HG03135 (cell line): Measurements from ENCODE around the gene MARVELD1.

Experiments used
- ATAC-seq: cut with Tn5 transposase; IDR thresholded peaks from one replicate; pipeline ENCODE4 v1.9.1; 2021; ENCODE audit warnings: mild to moderate bottlenecking, moderate library complexity; ENCODE audit not compliant: unreplicated experiment

The MARVELD1 gene

DNA sequence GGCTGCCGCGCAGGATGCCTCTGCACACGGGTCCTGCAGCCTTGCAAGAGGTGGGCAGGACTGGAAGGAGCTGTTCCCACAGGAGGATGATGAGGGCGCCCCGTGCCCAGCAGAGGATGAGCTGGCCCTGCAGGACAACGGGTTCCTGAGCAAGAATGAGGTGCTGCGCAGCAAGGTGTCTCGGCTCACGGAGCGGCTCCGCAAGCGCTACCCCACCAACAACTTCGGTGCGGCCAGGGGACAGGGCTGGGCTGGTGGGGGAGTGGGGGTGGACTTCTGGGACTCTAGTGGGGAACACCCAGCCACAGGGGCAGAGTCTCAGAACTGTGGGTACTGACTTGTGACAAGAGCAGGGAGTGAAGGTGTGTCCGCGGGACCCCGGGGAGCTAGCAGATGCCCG is 39.4 kb downstream of the MARVELD1 start:
- ATAC-seq: no peak

DNA sequence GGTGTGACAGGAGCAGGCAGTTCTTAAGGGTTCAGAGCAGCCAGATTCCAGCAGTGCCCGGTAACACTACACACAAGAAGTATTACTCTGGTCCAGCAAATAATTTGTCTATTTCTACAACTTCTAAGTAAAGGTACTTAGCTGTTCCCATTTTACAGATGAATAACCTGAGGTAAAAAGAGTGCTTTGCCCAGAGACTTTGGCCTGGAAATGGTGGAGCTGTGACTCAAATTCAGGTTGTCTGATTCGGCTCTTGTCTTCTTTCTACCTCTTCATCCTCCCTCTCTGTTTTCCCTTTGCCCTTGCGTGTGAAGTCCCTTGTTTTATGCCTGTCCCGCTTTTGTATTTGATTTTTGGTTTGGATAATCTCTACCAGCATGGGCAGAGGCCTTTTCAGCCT is 41.2 kb downstream of the MARVELD1 start:
- no peak for ATAC-seq

DNA sequence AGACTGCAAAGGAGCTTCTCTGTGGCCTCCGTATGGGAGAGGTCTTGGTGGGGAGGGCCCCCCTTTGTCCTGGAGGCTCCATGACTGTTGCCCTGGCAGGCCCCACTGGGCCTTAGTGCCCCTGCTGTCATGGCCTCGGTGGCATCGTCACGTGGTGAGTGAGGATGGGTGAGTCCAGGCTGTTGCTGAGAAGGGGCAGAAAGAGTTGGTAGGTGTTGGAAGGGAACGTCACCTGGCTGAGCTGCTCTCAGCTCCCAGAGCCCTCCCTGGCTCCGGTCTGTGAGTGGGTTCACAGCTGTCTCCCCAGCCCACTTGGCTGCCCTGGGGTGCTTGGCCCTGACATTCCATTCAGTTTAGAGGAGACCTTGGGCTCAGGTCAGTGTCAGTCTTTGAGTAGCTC is 42.2 kb downstream of the MARVELD1 start:
- ATAC-seq: no peak

DNA sequence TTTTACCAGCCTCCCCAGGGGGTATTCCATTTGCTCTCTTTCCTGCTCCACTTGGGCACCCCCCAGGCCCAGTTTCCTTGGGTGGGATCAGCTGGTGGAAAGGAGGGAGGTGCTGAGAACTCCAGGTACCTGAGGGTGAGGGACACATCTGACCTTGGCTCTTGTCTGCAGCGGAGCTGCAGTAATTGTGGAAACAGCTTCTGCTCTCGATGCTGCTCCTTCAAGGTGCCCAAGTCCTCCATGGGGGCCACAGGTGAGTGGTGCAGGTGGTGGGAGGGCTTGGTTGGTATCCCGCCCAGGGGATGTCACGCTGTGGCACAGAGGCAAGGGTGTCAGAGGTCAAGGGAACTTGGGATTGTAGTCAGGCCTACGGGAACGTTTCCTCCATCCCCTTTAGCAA is 43.9 kb downstream of the MARVELD1 start:
- no peak for ATAC-seq

DNA sequence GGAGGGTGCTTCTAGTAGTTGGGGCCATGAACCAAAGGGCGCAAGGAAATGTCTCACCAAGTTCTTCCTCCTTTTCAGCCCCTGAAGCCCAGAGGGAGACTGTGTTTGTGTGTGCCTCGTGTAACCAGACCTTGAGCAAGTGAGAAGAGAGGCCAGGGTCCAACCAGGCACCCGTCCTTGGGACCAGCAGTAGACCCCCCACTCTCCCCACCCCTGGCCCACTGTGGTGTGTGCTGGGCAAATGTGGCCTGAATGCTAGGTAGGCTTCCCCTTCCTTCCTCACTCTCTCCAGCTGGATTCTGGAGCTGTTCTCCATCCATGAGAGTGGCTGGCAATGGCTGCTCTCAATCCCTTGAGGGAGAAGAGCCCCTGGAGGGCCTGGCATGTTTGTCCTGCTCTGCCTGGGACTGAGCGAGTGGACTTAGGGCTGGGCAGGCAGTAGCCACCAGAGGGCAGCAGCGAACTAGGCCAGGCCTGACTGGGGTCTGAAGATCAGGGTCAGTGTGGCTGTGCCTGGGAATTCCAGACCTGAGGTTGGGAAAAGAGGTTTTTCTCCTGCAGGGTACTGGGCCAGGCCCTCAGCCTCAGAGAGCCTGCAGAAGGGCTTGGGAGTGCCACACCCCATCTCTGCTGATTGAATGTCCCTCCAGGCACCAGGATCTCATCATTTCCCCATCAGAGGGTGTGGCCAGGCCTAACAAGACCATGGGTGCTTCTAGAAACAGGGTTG is 45.8 kb downstream of the MARVELD1 start:
- ATAC-seq: no peak

DNA sequence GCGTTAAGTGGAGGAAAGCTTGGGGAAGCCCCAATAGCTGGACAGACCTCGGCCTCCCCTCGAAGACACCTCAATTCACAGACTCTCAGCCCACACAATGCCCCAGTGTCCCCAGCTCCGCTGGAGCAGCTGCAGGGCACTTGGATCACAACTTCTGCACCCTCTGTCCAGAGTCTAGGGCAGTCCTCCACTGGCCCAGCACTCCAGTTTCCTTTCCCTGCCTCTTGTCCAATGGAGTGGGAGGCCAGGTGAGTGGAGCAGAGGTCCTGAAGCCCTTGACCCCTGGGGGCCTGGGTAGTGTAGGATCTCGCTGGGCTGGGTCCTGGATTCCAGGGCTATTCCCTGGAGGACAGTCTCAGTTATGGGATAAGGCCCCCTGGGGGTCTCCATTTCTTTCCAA is 46.4 kb downstream of the MARVELD1 start:
- no peak for ATAC-seq

DNA sequence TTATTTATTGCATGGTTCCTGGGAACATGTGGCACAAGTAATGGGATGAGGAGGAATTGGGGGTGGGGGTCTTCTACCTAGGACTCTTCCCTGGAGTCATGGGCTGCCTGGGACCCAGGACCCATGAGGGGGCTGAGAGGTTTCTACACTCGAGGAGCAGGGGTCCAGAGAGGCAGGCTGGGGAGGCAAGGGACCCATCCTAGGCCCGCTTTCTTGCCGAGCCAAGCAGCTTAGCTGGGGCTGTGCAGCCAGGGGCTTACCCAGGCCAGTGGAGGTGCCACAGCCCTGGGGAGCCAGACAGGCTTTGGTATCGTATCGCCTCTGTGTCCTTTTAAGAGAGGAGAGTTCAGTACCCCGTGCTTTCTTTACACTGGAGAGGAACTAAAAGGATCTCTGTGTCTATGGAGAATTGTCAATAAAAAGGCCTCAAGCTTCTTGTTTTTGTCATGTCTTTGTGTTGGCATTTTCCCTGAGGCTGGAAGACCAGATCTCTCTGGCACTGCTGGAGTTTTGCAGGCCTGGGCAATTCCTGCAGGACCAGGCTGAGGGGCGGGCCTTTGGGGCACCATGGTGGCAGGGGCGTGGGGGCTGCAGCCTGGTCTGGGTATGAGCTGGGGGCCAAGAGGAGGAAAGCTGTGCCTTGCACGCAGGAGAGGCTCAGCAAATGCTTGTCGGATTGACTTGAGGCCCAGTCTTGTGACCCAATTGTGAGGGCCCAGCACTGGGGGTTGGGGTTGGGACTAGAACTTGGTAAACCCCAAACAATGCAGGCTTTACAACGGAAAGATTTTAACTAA is 47.1 kb downstream of the MARVELD1 start:
- no peak for ATAC-seq

DNA sequence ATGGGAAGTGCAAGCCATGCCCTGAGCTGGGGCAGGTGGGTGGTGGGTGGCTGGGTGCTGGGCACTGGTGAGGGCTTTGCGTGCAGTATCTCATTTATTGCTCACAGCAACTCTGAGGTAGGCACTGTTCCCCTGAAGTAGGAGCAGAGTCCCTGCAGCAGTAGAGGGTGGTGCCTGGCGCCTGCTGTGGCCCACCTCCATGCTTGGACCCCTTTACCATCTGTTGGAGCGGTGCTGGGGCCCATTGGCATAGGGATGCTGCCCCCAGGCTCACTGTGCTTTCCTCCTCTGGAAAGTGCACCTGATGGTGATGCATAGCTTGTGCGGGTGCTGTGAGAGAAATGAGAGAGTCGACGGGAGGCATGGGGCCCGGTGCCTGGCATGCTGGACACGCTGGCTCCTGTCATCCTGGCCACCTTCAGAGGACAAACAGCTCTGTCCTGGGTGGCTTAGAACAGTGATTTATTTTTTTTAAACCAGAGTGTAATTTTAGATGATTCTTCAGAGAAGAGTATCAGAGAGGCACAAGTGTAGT is 47.9 kb downstream of the MARVELD1 start:
- ATAC-seq: no peak

DNA sequence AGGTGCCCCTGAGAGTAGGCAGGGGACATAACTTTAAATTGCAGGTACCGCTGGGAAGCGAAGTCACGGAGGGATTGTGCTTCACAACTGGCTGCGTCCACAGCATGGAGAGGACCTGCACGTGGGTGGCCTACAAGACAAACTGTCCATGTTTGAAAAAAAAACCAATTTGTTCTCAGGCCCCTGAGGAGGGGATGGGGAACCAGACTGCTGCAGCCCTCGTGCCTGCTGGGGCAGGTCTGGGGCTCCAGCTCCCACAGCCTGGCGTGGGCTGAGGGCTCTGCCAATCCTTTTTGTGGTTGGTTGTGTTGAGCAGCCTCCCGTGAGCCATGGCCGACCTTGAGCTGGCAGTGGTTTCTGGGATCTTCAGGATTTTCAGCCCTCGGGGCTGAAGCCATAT is 48.5 kb downstream of the MARVELD1 start:
- ATAC-seq: no peak

DNA sequence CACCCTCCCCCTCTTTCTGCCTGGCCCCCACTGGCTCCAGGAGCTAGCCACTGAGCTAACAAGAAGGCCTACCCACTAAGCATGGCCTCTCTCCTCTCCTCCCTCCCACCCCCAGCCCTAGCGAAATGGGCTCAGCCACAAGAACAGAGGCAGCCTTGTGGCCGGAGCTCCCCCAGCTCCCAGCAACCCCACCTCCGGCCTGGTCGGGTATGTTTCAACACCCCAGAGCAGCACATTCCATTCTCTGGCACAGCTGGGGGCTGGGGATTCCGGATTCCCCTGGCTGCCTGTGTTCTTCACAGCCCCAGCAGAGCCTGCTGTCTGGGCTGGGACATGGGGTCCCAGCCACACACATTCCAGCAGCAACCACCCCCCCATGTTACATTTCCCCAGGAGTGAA is 49.3 kb downstream of the MARVELD1 start:
- ATAC-seq: no peak

DNA sequence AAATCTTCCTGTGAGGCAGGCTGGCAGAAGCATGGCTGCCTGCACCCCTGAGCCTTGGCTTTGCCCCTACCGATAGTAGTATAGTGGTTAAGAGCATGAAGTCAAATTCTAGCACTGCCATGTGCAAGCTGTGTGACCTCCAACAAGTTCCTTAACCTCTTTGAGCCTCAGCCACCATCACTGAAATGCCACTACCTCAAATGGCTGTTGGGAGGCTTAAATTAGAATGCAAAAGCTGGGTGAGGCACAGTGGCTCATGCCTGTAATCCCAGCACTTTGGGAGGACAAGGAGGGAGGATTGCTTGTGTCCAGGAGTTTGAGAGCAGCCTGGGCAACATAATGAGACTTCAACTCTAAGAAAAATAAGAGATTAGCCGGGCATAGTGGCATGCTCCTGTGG is 49.9 kb downstream of the MARVELD1 start:
- no peak for ATAC-seq

DNA sequence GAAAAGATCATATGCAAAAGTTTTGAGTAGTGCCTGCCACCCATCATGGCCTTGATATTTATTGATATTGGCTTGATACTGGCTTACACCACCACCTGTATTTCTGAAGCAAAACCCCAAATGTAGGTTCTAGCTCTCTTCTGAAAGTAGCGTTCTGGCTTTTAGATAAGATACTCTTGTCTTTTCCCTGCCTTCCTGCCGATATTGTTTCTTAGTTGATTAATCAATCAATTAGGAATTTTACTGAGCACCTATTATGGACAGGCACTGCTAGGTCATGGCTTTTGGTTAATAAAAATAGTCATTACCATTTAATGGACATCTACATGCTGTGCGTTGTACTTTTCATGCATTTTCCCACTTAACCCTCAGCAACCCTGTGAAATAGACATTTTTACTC is 50.4 kb downstream of the MARVELD1 start:
- ATAC-seq: no peak

DNA sequence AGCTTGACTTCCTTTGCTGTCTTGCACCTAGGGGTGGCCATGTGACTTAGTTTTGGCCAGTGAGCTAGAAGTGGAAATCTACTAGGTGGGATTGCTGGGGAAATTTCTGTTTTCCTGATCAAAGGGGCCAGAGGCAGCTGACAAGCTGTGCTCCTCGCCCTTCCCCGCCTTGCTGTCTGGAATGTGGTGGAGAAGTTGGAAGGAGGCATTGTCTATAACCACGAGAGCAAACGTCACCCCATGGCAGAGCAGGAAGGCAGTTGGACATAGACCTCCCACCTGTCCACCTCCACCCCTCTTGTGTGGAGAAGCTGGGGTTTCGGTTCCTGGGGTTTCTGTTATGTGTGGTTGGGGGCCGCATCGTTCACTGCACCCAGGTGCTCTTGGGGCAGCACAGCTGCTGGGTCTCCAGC is 51.0 kb downstream of the MARVELD1 start:
- no peak for ATAC-seq

DNA sequence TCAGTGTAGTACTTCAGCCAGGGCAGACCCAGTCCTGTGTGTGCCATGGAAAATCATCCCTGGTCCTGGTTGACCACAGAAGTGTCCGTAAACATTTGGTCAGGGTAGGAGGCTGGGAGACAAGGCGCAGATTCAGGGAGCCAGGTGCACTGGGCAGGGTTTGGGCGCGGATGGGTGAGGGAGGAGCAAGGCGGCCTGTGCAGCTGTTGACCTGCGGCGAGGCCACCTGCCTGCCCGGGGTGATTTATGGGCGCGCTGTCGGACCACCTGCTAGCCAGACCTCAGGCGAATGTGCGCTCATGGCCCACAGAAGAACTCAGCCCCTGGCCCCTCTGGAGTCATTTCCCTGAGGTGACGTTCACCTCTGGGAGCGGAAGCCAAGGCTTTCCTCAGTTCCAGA is 51.7 kb downstream of the MARVELD1 start:
- ATAC-seq: no peak

DNA sequence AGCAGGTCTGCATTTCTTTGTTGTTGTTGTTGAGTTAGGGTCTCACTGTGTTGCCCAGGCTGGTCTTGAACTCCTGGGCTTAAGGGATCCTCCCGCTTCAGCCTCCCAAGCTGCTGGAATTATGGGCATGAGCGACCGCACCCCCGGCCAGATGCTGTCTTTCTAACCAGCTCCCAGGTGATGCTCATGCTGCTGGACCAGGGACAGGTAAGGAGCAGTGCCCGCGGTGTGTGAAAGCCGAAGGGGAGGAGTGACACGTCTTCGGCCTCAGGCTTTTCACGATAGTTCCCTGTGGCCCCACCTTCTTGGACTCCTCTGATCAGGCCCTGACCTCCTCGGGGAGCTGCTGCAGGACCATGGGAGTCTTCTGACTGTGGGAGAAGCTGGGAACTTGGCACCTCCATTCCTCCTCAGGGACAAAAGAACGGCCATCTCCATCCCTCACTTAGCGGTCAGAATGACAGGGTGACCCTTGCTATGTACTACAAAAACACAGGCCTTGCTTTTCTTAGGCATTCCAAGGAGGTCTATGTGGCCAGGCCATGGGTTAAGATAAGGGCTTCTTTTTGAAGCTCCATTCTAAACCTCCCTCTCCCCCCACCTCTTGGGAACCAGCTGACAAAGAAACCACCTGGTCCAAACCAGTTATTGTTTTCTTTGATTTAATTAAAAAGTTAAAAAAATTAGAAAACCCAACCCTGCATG is 52.7 kb downstream of the MARVELD1 start:
- no peak for ATAC-seq

DNA sequence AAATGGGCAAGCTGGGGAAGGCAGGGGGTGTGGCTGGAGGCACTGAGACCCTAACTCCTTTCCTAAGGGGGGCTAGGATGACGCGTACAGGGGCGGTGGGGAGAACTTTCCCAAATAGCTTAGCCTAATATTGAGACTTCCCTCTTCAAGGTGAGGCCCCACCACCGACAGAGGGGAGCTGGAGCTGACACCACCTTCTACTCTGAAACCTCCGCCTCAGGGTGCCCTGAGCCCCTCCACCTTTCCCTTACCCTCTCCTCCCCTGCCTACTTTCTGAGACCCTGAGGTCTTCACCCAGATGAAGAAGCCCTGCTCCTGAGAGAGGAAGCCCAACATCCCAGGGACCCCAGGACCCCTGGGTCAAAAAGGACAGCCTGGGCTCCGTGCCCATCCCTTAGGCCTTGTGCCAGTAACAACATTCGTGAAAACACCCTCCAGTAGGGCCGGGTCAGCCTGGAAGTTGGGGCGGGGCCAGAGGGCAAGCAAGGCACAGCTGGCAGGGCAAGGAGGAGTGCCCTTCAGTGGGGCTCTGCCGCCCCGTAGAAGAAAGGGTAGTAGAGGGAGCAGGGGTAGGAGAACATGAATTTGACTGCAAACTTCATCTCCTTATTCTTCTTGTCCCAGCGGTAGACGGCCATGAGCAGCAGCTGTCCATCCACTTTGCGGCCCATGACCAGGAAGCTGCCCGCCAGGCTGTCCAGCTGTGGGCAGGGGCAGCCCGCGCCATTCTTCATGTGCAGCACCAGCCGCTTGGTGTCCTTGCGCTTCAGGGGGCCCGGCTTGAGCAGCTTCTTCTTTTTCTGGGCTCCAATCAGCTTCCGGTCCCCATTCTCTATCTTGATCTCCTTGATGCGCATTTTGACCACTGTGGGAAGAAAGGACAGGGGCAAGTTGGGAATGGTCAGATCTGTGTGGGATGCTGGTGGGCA is 53.7 kb downstream of the MARVELD1 start:
- ATAC-seq: no peak
